Liver (tissue), 9 donors: ENCODE measurements around the gene SCAF11. TPM values are rescaled to one million over a fixed set of nuclear protein-coding genes. Genes with fewer than 3 reads are reported as not detected.

ENCODE experiments used
- DNase-seq: peaks from one replicate; pipeline ENCODE4 v3.0.0-alpha.2; 2017; ENCODE audit warnings: low spot score
- H3K27ac ChIP-seq, 2 donors: one replicate each; pipeline ENCODE4 v1.7.0; 2013; ENCODE audit warnings: inconsistent platforms in 2 of 2, low read length in 2 of 2, control low read depth in 1 of 2, low read depth in 1 of 2, mild to moderate bottlenecking in 1 of 2
- H3K27me3 ChIP-seq, 4 donors: one replicate each; pipeline versions ENCODE4 v1.6.1 to v1.7.0; 2013; ENCODE audit warnings: low read length in 3 of 4, inconsistent platforms in 1 of 4, mild to moderate bottlenecking in 1 of 4, moderate library complexity in 1 of 4; ENCODE audit not compliant: control insufficient read depth in 4 of 4, insufficient read depth in 4 of 4
- H3K36me3 ChIP-seq, 4 donors: one replicate each; pipeline versions ENCODE4 v1.6.1 to v1.7.0; 2013; ENCODE audit warnings: low read length in 3 of 4, mild to moderate bottlenecking in 3 of 4, low read depth in 1 of 4, moderate library complexity in 1 of 4; ENCODE audit not compliant: control insufficient read depth in 4 of 4, insufficient read depth in 3 of 4
- H3K4me1 ChIP-seq, 4 donors: one replicate each; pipeline versions ENCODE4 v1.6.1 to v1.7.0; 2013; ENCODE audit warnings: low read length in 3 of 4, mild to moderate bottlenecking in 3 of 4, moderate library complexity in 1 of 4; ENCODE audit not compliant: control insufficient read depth in 4 of 4, insufficient read depth in 4 of 4
- H3K4me3 ChIP-seq, 3 donors: one replicate each; pipeline versions ENCODE4 v1.6.1 to v1.7.0; 2013; ENCODE audit warnings: low read length in 3 of 3, control low read depth in 1 of 3, low read depth in 1 of 3, mild to moderate bottlenecking in 1 of 3
- H3K9ac ChIP-seq, 2 donors: one replicate each; pipeline ENCODE4 v1.7.0; 2013; ENCODE audit warnings: low read length in 2 of 2, mild to moderate bottlenecking in 2 of 2, moderate library complexity in 2 of 2, control low read depth in 1 of 2, low read depth in 1 of 2
- H3K9me3 ChIP-seq, 4 donors: one replicate each; pipeline versions ENCODE4 v1.6.1 to v1.7.0; 2013; ENCODE audit warnings: low read length in 3 of 4; ENCODE audit not compliant: control insufficient read depth in 4 of 4
- FOXA1 ChIP-seq: IDR thresholded peaks from 2 replicates; pipeline ENCODE4 v1.6.1; 2016; ENCODE audit warnings: antibody characterized with exemption
- FOXA2 ChIP-seq: IDR thresholded peaks from 2 replicates; pipeline ENCODE4 v1.6.1; 2016; ENCODE audit warnings: antibody characterized with exemption
- GABPA ChIP-seq, 2 donors: IDR thresholded peaks in 1 of 2; conservative IDR thresholded peaks in 1 of 2; 2 replicates each; pipeline ENCODE4 v1.6.1; 2016; ENCODE audit warnings: antibody characterized with exemption in 2 of 2, mild to moderate bottlenecking in 1 of 2, moderate library complexity in 1 of 2
- HNF4A ChIP-seq, 2 donors: conservative IDR thresholded peaks; 2 replicates each; pipeline ENCODE4 v1.6.1; 2016; ENCODE audit warnings: antibody characterized with exemption in 2 of 2, mild to moderate bottlenecking in 2 of 2
- HNF4G ChIP-seq: IDR thresholded peaks from 2 replicates; pipeline ENCODE4 v1.6.1; 2016; ENCODE audit warnings: antibody characterized with exemption
- JUND ChIP-seq, 2 donors: IDR thresholded peaks; 2 replicates each; pipeline ENCODE4 v1.6.1; 2016; ENCODE audit warnings: antibody characterized with exemption in 2 of 2
- NR2F2 ChIP-seq: IDR thresholded peaks from 2 replicates; pipeline ENCODE4 v1.6.1; 2016; ENCODE audit warnings: antibody characterized with exemption
- RAD21 ChIP-seq, 2 donors: IDR thresholded peaks; 2 replicates each; pipeline ENCODE4 v1.6.1; 2016; ENCODE audit warnings: antibody characterized with exemption in 2 of 2, mild to moderate bottlenecking in 2 of 2
- RXRA ChIP-seq, 2 donors: IDR thresholded peaks; 2 replicates each; pipeline ENCODE4 v1.6.1; 2017 to 2018; ENCODE audit warnings: antibody characterized with exemption in 2 of 2, mild to moderate bottlenecking in 1 of 2
- SP1 ChIP-seq: IDR thresholded peaks from 2 replicates; pipeline ENCODE4 v1.6.1; 2018; ENCODE audit warnings: antibody characterized with exemption, mild to moderate bottlenecking
- TAF1 ChIP-seq: conservative IDR thresholded peaks from 2 replicates; pipeline ENCODE4 v1.6.1; 2016; ENCODE audit warnings: antibody characterized with exemption, mild to moderate bottlenecking
- YY1 ChIP-seq: IDR thresholded peaks from 2 replicates; pipeline ENCODE4 v1.6.1; 2016; ENCODE audit warnings: antibody characterized with exemption, mild to moderate bottlenecking
- WGBS: extraction: QIAGEN DNeasy Blood & Tissue Kit; methylation state at CpG from one replicate; pipeline ENCODE4 v1.1.7; 2013; 5-methylcytosine and 5-hydroxymethylcytosine counted together
- polyA plus RNA-seq, 2 donors: library from polyadenylated mRNA; stranded (reverse) in 1 of 2; unstranded in 1 of 2; fragments of 200-250 nt in 1 of 2; fragments of >200 nt in 1 of 2; fragmentation: Nextera tagmentation in 1 of 2; extraction: Ambion mirVana in 1 of 2; gene quantifications; one replicate each; pipeline versions ENCODE4 v1.2.1 to v1.2.3, GENCODE V29; 2013 to 2015
- total RNA-seq, 2 donors: library from RNA; depleted of rRNA; stranded (reverse); fragments of >200 nt; gene quantifications; one replicate each; pipeline ENCODE4 v1.2.3, GENCODE V29; 2014
- TF ChIP-seq, protein P1 (sequence below): fragments of 150-350 bp; IDR thresholded peaks from 2 replicates; pipeline ENCODE4 v1.5.1; 2017; ENCODE audit warnings: improper control_type of control experiment, low read depth, low read length; ENCODE audit not compliant: missing input control
- TF ChIP-seq, protein P2 (sequence below): IDR thresholded peaks from 2 replicates; pipeline ENCODE4 v1.6.1; 2016; ENCODE audit warnings: antibody characterized with exemption
- TF ChIP-seq, protein P3 (sequence below): IDR thresholded peaks from 2 replicates; pipeline ENCODE4 v1.6.1; 2016; ENCODE audit warnings: antibody characterized with exemption
- TF ChIP-seq, protein P4 (sequence below): IDR thresholded peaks from 2 replicates; pipeline ENCODE4 v1.6.1; 2016; ENCODE audit warnings: antibody characterized with exemption, mild to moderate bottlenecking
- donor health status: healthy.
- donor health status: healthy.
- donor health status: healthy.
- donor health status: healthy.
- donor health status: healthy.

SCAF11 gene
- total and polyA plus RNA-seq, 4 donors = 15.6 to 80.0 (median 43.9) TPM

DNA sequence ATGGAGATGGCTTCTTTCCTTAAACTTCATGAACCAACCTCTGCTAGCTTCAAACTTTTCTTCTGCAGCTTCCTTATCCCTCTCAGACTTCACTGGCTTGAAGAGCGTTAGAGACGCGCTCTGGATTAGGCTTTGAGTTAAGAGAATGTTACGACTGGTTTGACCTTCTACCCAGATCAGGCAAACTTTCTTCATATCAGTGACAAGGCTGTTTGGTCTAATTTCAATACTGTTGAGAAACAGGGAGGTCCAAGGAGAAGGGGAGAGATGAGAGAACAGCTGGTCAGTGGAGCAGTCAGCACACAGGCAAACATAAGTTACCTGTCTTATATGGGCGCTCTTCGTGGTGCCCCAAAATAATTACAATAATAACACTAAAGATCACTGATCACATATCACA is 14.9 kb downstream of the SCAF11 start:
- H3K27ac ChIP-seq = no peak overlapping the region
- DNase-seq = no peak
- TF ChIP-seq HNF4A (conservative IDR thresholded peaks at IDR 0.05) (no peak), NR2F2 (no peak), GABPA (IDR thresholded peaks at IDR 0.05 in 1 of 2, conservative IDR thresholded peaks at IDR 0.05 in 1 of 2) (no peak), YY1 (no peak), TAF1 (no peak), HNF4G (no peak), RAD21 (IDR thresholded peaks at IDR 0.05) (no peak), FOXA2 (no peak), FOXA1 (no peak), RXRA (IDR thresholded peaks at IDR 0.05) (no peak), SP1 (no peak)
- TF ChIP-seq, protein P1, sequence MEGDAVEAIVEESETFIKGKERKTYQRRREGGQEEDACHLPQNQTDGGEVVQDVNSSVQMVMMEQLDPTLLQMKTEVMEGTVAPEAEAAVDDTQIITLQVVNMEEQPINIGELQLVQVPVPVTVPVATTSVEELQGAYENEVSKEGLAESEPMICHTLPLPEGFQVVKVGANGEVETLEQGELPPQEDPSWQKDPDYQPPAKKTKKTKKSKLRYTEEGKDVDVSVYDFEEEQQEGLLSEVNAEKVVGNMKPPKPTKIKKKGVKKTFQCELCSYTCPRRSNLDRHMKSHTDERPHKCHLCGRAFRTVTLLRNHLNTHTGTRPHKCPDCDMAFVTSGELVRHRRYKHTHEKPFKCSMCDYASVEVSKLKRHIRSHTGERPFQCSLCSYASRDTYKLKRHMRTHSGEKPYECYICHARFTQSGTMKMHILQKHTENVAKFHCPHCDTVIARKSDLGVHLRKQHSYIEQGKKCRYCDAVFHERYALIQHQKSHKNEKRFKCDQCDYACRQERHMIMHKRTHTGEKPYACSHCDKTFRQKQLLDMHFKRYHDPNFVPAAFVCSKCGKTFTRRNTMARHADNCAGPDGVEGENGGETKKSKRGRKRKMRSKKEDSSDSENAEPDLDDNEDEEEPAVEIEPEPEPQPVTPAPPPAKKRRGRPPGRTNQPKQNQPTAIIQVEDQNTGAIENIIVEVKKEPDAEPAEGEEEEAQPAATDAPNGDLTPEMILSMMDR = no peak
- TF ChIP-seq, protein P2, sequence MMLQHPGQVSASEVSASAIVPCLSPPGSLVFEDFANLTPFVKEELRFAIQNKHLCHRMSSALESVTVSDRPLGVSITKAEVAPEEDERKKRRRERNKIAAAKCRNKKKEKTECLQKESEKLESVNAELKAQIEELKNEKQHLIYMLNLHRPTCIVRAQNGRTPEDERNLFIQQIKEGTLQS = no peak
- TF ChIP-seq, protein P3, sequence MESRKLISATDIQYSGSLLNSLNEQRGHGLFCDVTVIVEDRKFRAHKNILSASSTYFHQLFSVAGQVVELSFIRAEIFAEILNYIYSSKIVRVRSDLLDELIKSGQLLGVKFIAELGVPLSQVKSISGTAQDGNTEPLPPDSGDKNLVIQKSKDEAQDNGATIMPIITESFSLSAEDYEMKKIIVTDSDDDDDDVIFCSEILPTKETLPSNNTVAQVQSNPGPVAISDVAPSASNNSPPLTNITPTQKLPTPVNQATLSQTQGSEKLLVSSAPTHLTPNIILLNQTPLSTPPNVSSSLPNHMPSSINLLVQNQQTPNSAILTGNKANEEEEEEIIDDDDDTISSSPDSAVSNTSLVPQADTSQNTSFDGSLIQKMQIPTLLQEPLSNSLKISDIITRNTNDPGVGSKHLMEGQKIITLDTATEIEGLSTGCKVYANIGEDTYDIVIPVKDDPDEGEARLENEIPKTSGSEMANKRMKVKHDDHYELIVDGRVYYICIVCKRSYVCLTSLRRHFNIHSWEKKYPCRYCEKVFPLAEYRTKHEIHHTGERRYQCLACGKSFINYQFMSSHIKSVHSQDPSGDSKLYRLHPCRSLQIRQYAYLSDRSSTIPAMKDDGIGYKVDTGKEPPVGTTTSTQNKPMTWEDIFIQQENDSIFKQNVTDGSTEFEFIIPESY = no peak
- TF ChIP-seq, protein P4, sequence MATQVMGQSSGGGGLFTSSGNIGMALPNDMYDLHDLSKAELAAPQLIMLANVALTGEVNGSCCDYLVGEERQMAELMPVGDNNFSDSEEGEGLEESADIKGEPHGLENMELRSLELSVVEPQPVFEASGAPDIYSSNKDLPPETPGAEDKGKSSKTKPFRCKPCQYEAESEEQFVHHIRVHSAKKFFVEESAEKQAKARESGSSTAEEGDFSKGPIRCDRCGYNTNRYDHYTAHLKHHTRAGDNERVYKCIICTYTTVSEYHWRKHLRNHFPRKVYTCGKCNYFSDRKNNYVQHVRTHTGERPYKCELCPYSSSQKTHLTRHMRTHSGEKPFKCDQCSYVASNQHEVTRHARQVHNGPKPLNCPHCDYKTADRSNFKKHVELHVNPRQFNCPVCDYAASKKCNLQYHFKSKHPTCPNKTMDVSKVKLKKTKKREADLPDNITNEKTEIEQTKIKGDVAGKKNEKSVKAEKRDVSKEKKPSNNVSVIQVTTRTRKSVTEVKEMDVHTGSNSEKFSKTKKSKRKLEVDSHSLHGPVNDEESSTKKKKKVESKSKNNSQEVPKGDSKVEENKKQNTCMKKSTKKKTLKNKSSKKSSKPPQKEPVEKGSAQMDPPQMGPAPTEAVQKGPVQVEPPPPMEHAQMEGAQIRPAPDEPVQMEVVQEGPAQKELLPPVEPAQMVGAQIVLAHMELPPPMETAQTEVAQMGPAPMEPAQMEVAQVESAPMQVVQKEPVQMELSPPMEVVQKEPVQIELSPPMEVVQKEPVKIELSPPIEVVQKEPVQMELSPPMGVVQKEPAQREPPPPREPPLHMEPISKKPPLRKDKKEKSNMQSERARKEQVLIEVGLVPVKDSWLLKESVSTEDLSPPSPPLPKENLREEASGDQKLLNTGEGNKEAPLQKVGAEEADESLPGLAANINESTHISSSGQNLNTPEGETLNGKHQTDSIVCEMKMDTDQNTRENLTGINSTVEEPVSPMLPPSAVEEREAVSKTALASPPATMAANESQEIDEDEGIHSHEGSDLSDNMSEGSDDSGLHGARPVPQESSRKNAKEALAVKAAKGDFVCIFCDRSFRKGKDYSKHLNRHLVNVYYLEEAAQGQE = no peak
- H3K36me3 ChIP-seq = peaks cover 0 to 3% (median 1%) of the 10 kb centered on the region in 4 donors
- H3K4me3 ChIP-seq = no peak overlapping the region
- no peaks in the 10 kb centered on the region for H3K27me3 ChIP-seq
- peaks cover 2 to 19% (median 6%) of the 10 kb centered on the region in 4 donors for H3K4me1 ChIP-seq
- H3K9me3 ChIP-seq = no peaks in the 10 kb centered on the region
- WGBS = 93% methylated on average over 6 of the region's 6 CpGs
- H3K9ac ChIP-seq = no peak overlapping the region

DNA sequence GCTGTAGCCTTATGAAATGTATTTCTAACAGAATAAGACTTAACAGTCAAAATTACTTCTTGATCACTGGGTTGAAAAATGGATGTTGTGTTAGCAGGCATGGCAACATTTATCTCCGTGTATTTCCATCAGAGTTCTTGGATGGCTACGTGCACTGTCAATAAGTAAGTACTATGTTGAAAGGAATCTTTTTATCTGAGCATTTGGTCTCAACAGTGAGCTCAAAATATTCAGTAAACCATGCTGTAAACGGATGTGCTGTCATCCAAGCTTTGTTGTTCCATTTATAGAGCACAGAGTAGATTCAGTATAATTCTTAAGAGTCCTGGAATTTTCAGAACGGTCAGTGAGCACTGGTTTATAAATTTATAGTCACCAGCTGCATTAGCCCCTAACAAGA is 15.5 kb downstream of the SCAF11 start:
- Histone ChIP-seq H3K27ac (no peak overlapping the region), H3K4me1 (peaks cover 0 to 14% (median 4%) of the 10 kb centered on the region in 4 donors), H3K4me3 (no peak overlapping the region), H3K27me3 (no peaks in the 10 kb centered on the region), H3K9ac (no peak overlapping the region), H3K9me3 (no peaks in the 10 kb centered on the region), H3K36me3 (peaks cover 0 to 3% (median 1%) of the 10 kb centered on the region in 4 donors)
- WGBS = 85% methylated on average over 4 of the region's 4 CpGs
- DNase-seq = no peak
- TF ChIP-seq JUND (IDR thresholded peaks at IDR 0.05) (no peak), RAD21 (IDR thresholded peaks at IDR 0.05) (no peak), TAF1 (no peak), HNF4G (no peak), SP1 (no peak), FOXA1 (no peak)
- TF ChIP-seq, protein P2 = no peak
- TF ChIP-seq, protein P4 = no peak
- TF ChIP-seq, protein P3 = no peak
